ENCODE measurements around the gene CFAP298.
"Not testable (repeated sequence)": the region's sequence is repeated elsewhere in the genome, so short reads cannot be mapped to it uniquely, and the experiment has no call there.

CFAP298 gene

DNA sequence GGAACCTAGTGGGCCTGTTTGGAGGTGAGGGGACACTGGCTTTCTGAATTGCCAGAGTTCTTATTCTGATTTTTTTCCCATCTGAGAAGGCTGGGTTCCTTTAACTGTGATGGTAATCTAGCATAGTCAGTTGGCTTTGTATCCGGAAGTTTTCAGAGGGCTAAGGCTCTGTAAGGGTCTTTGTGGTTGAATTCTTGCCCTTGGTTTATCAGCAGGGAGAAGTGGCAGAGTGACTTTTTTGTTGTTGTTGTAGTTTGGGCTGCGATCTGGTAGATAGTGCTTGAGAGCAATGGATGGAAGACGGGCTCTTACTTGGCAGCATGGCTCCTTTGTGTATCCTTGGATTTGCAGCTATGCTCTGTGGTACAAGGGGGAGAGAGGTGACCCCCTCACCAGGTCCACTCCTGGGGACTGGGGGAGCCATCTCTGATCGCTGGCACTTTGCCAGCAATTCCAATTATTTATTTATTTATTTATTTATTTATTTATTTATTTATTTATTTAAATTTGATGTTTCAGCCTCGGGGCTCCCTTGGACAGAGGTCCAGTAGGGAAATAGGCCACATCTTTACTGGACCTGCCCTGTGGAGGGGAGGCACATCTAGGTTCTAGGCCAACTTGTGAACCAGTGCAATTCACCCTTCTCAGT lies 45.3 kb downstream of the CFAP298 start:
- DNase-seq (ENCODE audit: low read depth), result no peak

DNA sequence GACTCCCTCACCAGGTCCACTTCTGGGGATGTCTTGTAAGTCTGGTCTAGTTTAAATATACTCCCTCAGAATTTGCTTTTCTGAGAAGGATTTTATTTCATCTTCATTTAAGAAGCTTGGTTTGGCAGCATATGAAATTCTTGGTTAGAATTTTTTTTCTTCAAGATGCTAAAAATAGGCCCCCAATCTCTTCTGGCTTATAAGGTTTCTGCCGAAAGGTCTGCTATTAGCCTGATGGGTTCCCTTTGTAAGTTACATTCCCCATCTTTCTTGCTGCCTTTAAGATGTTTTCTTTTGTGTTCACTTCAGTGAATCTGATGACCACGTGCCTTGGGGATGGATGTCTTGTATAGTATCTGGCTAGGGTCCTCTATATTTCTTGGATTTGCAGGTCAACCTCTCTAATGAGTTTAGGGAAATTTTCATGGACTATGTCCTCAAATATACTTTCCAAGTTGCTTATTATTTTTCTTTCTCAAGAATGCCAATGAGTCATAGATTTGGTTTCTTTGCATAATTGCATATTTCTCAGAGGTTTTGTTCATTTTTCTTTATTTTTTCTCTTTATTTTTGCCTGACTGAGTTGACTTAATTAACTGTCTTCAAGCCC lies 46.2 kb downstream of the CFAP298 start:
- no peak for DNase-seq (ENCODE audit: low read depth)

GRCh38 chr21:32562915-32563314 lies 49.3 kb downstream of the CFAP298 start:
- DNase-seq (ENCODE audit: low read depth), result no peak

DNA sequence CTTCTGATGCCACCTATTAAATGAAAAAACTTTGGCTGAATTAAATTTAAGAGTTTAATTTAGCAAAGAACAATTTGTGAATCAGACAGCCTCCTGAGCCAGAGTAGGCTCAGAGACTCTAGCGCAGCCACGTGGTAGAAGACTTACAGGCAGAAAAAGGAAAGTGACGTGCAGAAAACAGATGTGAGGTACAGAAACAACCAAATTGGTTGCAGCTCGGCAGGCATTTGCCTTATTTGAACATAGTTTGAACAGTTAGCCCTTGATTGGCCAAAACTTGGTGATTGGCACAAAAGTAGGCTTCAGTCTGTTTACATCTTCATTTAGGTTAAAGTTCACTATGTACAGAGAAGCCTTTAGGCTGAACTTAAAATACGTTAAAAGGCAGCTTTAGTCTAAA lies 49.8 kb downstream of the CFAP298 start:
- no peak for DNase-seq (ENCODE audit: low read depth)

DNA sequence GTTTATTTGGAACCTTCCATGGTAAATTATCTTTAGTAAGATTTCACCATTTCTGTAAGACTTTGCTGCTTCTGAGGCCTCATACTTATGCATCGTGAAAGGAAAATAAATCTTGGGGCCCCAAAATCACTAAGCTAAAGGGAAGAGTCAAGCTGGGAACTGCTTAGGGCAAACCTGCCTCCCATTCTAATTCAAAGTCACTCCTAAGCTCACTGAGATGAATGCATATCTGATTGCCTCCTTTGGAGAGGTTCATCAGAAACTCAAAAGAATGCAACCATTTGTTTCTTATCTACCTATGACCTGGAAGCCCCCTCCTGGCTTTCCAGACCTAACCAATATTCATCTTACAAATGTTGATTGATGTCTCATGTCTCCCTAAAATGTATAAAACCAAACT lies 50.7 kb downstream of the CFAP298 start:
- DNase-seq (ENCODE audit: low read depth), result not testable (repeated sequence)

DNA sequence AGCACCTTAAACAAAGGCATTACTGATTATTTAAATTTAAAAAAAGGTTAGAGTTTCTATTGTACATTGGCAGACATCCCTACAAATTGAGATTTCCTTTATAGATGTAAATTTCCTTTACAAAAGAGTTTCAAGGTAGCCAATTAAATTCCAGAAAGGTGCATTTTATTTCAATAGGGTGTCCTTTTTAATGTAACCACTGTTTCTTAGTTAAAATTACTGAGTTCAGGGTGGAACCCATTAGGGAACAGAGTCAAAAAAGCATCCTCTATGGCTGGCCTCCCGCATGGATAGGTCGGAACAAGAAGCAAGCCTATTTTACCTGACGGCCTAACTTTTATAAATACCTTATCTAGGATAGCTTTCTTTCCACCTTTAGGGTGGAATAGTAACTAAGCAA lies 51.3 kb downstream of the CFAP298 start:
- DNase-seq (ENCODE audit: low read depth), result no peak

DNA sequence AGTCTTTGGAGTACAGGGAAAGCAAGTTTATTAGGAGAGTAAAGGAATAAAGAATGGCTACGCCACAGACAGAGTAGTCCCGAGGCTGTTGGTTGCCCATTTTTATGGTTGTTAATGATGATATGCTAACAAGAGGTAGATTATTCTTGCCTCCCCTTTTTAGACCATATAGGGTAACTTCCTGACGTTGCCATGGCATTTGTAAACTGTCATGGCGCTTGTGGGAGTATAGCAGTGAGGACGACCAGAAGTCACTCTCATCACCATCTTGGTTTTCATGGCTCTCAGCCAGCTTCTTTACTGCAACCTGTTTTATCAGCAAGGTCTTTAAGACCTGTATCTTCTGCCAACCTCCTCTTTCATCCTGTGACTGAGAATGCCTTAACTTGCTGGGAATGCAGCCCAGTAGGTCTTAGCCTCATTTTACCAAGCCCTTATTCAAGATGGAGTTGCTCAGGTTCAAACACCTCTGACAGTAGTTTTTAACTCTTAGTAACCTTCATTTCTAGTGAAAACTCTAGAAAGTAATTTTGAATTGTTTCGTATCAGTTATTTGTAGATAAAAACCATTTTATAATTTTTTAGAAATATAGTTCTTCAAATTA lies 53.1 kb downstream of the CFAP298 start:
- no peak for DNase-seq (ENCODE audit: low read depth)

- no peak for DNase-seq (ENCODE audit: low read depth)
These were observed 54.1 kb downstream of the CFAP298 start for GRCh38 chr21:32558106-32558505.

DNA sequence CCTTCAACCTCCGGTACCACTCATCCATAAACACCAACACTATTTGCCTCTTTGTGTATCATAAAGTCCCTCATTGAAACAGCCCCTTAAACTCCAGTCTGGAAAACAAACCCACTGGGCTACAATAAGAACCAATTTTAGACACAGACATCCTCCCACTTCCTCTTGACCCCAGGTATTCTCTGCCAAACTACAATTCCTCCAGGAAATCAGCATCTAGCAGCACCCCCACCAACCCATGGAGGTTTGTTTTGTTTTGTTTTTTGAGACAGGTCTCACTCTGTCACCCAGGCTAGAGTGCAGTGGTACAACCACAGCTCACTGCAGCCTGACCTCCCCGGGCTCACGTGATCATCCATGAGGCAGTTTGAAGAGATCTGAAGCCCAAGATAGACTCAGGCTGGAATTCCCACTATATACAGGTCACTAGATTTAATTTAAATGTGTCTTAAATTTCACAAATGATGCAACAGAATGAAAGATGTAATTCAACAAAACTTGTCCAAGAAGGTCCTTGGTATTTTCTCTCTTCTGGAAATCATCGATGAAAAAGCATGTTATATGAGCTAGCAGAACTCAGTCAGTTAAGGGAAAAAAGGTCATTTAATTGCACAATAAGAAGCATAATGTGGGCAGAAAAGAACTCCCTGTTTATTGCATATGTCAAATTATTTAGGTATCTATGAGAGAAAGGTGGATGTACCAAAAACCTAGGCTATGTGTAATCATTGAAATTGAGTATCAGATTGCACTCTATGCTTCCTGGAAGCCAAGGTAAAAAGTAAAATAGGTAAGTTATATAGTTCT lies 57.1 kb downstream of the CFAP298 start:
- DNase-seq (ENCODE audit: low read depth), result no peak

DNA sequence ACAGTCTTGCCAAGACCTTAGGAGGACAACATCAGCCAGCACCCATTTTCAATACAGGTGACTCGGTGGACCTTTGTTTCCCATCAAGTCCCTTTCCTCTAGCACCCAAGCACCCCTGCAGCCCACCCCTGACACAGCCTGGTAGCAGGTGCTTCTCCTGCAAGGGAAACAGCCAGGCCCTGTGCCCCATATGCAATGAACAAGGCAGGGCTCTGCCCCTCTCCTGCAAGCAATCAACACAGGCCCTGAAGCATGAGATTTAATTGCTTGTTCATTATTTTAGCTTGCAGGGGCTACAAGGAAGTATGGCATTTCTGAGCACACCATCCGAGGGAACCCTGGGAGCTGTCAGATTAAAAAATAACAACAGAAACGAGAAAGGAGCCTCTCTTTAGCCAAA lies 62.3 kb downstream of the CFAP298 start:
- DNase-seq (ENCODE audit: low read depth), result no peak

- DNase-seq (ENCODE audit: low read depth), result no peak
These were observed 62.7 kb downstream of the CFAP298 start for GRCh38 chr21:32549440-32549839.

Measured in stimulated activated CD8-positive, alpha-beta memory T cell treated with anti-CD3 and anti-CD28 coated beads, Interleukin-15, amount 100 ng/mL, for 1 hour (primary cell).